Endothelial cell of umbilical vein (primary cell): Measurements from ENCODE around the gene SULT2A1. TPM values are rescaled to one million over a fixed set of nuclear protein-coding genes. Genes with fewer than 3 reads are reported as not detected.

Source experiments
- BruUV-seq: library from RNA; stranded (reverse); fragments of 400-500 nt; replicated peaks from 2 replicates; lab custom pipeline; 2021; lab: Mats Ljungman, UMichigan
- CTCF ChIA-PET: fragments of 300-600, 350-600 bp; sonication (Branson Sonifier 250); formaldehyde crosslinking; loops from one replicate; lab custom pipeline; 2021; ENCODE audit warnings: antibody characterized with exemption, inconsistent platforms; lab: Charles Lee
- POLR2A ChIA-PET: fragments of 300-600, 350-600 bp; sonication (Branson Sonifier 250); formaldehyde crosslinking; loops from one replicate; lab custom pipeline; 2021; ENCODE audit warnings: antibody characterized with exemption, inconsistent platforms; lab: Charles Lee
- DNase-seq: peaks from one replicate; pipeline ENCODE4 v3.0.0-alpha.2; 2011; ENCODE audit warnings: low read depth, low spot score
- FAIRE-seq: peaks from 2 replicates; lab custom pipeline; 2011; peaks lifted over from hg19 to GRCh38; lab: Jason Lieb, UNC
- H2AFZ ChIP-seq: 2 replicates; pipeline ENCODE4 v1.6.0; 2012; ENCODE audit warnings: low read depth, low read length, control low read depth, inconsistent platforms
- H3K27ac ChIP-seq: 2 replicates; pipeline ENCODE4 v1.5.1; 2011; ENCODE audit warnings: low read depth, mild to moderate bottlenecking, control low read depth, low read length, moderate library complexity; ENCODE audit not compliant: insufficient read depth
- H3K27me3 ChIP-seq, 2 experiments: 2 replicates each; pipeline versions ENCODE4 v1.6.0 to v1.6.1; 2011; ENCODE audit warnings: low read length in 2 of 2, mixed read lengths in 1 of 2; ENCODE audit not compliant: control insufficient read depth in 2 of 2, insufficient read depth in 2 of 2
- H3K36me3 ChIP-seq, 2 experiments: 2 replicates in 1 of 2; 3 replicates in 1 of 2; pipeline ENCODE4 v1.5.1; 2011; ENCODE audit warnings: low read length in 2 of 2, mild to moderate bottlenecking in 1 of 2, moderate library complexity in 1 of 2; ENCODE audit not compliant: control insufficient read depth in 2 of 2, insufficient read depth in 2 of 2; ENCODE audit errors: extremely low read depth in 1 of 2
- H3K4me1 ChIP-seq: 3 replicates; pipeline ENCODE4 v1.5.1; 2011; ENCODE audit warnings: mild to moderate bottlenecking, low read length; ENCODE audit not compliant: control insufficient read depth, insufficient read depth; ENCODE audit errors: extremely low read depth
- H3K4me2 ChIP-seq: 2 replicates; pipeline ENCODE4 v1.6.1; 2011; ENCODE audit warnings: low read length, control low read depth, mixed read lengths; ENCODE audit not compliant: insufficient read depth
- H3K4me3 ChIP-seq, 3 experiments: fragments of 200-600 bp in 1 of 3; sonication (generic), shearing (Covaris generic) in 1 of 3; replicated peaks in 1 of 3; 2 replicates each; pipeline ENCODE4 v1.5.1; 2011 to 2016; ENCODE audit warnings: control low read depth in 3 of 3, low read length in 3 of 3, mild to moderate bottlenecking in 2 of 3, inconsistent platforms in 1 of 3, low read depth in 1 of 3, moderate library complexity in 1 of 3; ENCODE audit not compliant: insufficient read depth in 1 of 3
- H3K79me2 ChIP-seq: 2 replicates; pipeline ENCODE4 v1.6.0; 2012; ENCODE audit warnings: low read length, inconsistent platforms; ENCODE audit not compliant: control insufficient read depth, insufficient read depth
- H3K9ac ChIP-seq: replicated peaks from 2 replicates; pipeline ENCODE3; 2011; ENCODE audit warnings: low read length, control low read depth; ENCODE audit not compliant: insufficient read depth; ENCODE audit errors: extremely low read depth
- H3K9me1 ChIP-seq: replicated peaks from 3 replicates; pipeline ENCODE4 v1.6.0; 2011; ENCODE audit warnings: mild to moderate bottlenecking, low read length; ENCODE audit not compliant: control insufficient read depth, insufficient read depth; ENCODE audit errors: extremely low read depth
- H3K9me3 ChIP-seq: replicated peaks from 2 replicates; pipeline ENCODE4 v1.5.1; 2012; ENCODE audit warnings: low read length, inconsistent platforms; ENCODE audit not compliant: control insufficient read depth, insufficient read depth
- H4K20me1 ChIP-seq: replicated peaks from 2 replicates; pipeline ENCODE3; 2011; ENCODE audit warnings: mild to moderate bottlenecking, low read length; ENCODE audit not compliant: control insufficient read depth, insufficient read depth; ENCODE audit errors: extremely low read depth
- EZH2 ChIP-seq: IDR thresholded peaks from 2 replicates; pipeline ENCODE4 v1.6.1; 2012; ENCODE audit warnings: borderline replicate concordance, low read depth, mild to moderate bottlenecking, moderate library complexity, low read length, inconsistent platforms; ENCODE audit not compliant: severe bottlenecking
- FOS ChIP-seq: IDR thresholded peaks from 2 replicates; pipeline ENCODE4 v1.6.1; 2011; ENCODE audit warnings: mild to moderate bottlenecking, low read length, moderate library complexity, borderline replicate concordance; ENCODE audit not compliant: insufficient read depth
- GATA2 ChIP-seq: IDR thresholded peaks from 2 replicates; pipeline ENCODE4 v1.7.0; 2011; ENCODE audit warnings: low read depth, mild to moderate bottlenecking, moderate library complexity, mixed read lengths, low read length; ENCODE audit not compliant: insufficient read length, insufficient read depth
- JUN ChIP-seq: IDR thresholded peaks from 2 replicates; pipeline ENCODE4 v1.6.1; 2011; ENCODE audit warnings: borderline replicate concordance, low read depth; ENCODE audit not compliant: insufficient read length, insufficient read depth
- MYC ChIP-seq: IDR thresholded peaks from one replicate; pipeline ENCODE4 v1.6.1; 2011; ENCODE audit warnings: mild to moderate bottlenecking, low read depth, low read length
- POLR2A ChIP-seq: IDR thresholded peaks from 2 replicates; pipeline ENCODE4 v1.6.1; 2012; ENCODE audit warnings: low read depth, mild to moderate bottlenecking, control low read depth, low read length
- POLR2AphosphoS5 ChIP-seq: IDR thresholded peaks from 2 replicates; pipeline ENCODE4 v1.6.1; 2012; ENCODE audit warnings: low read depth, mild to moderate bottlenecking, control low read depth, low read length, moderate library complexity; ENCODE audit not compliant: insufficient read depth
- dilution Hi-C: fragments of 300-500 bp; cut with MboI; formaldehyde crosslinking; loops from one replicate; pipeline ENCODE4 v1.15.0; 2019; ENCODE audit warnings: low sequenced_read_pairs; ENCODE audit not compliant: extremely low pct_ligation_motif_present
- intact Hi-C: fragments of 100-400 bp; cut with micrococcal nuclease; formaldehyde crosslinking; loops from one replicate; pipeline ENCODE4 v1.10.0; 2022
- polyA plus RNA-seq, 4 experiments: library from polyadenylated mRNA; depleted of rRNA in 3 of 4; stranded (reverse) in 3 of 4; unstranded in 1 of 4; fragments of >200 nt; gene quantifications; 2 replicates each; pipeline versions ENCODE4 v1.2.1 to v1.2.3, GENCODE V29; 2011 to 2012; ENCODE audit warnings: missing spikeins in 1 of 4
- total RNA-seq: library from RNA; stranded (reverse); gene quantifications from 2 replicates; pipeline ENCODE4 v1.2.3, GENCODE V29; 2021
- TF ChIP-seq, protein P1 (sequence below): IDR thresholded peaks from 2 replicates; pipeline ENCODE4 v1.6.1; 2011; ENCODE audit not compliant: insufficient read depth, insufficient read length
- TF ChIP-seq, protein P2 (sequence below), 2 donors: IDR thresholded peaks; 1 replicate in 1 of 2; 2 replicates in 1 of 2; pipeline ENCODE4 v1.5.1; 2011; ENCODE audit warnings: low read length in 2 of 2, mild to moderate bottlenecking in 2 of 2, moderate library complexity in 2 of 2, control low read depth in 1 of 2, inconsistent platforms in 1 of 2, low read depth in 1 of 2; ENCODE audit not compliant: insufficient read depth in 1 of 2; ENCODE audit errors: extremely low read depth in 1 of 2

SULT2A1 gene
- total and polyA plus RNA-seq, 2 donors (not counting 3 experiments of a cell fraction or from before 2014, with no cell fraction given), result not detected

DNA sequence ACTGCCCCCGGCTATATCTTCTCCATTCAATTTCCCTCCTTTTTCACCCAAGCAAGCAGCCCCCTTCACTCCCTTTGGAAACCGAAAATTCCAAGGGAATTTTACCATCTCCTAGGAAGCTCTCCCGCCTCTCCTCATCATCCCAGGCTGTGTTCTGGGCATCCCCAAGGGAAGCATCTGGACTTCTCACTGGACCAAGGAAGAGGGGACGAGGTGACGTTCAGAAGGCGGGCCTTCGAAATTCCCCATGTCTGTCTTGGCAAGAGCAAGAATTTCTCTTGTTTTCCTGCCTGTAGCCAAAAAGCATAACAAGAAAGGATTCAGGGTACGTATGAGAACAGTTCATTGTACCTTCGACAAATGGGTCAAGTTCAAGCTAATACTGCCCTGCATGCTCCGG, 20.9 kb downstream of the SULT2A1 start:
- CTCF ChIA-PET, result interaction anchor here (1.2 to 5.1 kb wide), 9 partner anchors 9 to 204 kb away, joined by 3 to 29 read pairs (median 5); partner anchors contain the start of gene EHD2
- no TSS peak for BruUV-seq
- H3K36me3 ChIP-seq, result no peaks in the 10 kb centered on the region
- H3K27ac ChIP-seq, result no peak overlapping the region
- FAIRE-seq, result no peak
- H3K4me1 ChIP-seq, result no peaks in the 10 kb centered on the region
- no peak overlapping the region for H2AFZ ChIP-seq
- TF ChIP-seq POLR2AphosphoS5 (no peak), GATA2 (no peak), POLR2A (no peak), FOS (no peak), JUN (no peak), MYC (no peak), EZH2 (no peak)
- TF ChIP-seq, protein P1, sequence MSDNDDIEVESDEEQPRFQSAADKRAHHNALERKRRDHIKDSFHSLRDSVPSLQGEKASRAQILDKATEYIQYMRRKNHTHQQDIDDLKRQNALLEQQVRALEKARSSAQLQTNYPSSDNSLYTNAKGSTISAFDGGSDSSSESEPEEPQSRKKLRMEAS, result no peak
- TF ChIP-seq, protein P2, sequence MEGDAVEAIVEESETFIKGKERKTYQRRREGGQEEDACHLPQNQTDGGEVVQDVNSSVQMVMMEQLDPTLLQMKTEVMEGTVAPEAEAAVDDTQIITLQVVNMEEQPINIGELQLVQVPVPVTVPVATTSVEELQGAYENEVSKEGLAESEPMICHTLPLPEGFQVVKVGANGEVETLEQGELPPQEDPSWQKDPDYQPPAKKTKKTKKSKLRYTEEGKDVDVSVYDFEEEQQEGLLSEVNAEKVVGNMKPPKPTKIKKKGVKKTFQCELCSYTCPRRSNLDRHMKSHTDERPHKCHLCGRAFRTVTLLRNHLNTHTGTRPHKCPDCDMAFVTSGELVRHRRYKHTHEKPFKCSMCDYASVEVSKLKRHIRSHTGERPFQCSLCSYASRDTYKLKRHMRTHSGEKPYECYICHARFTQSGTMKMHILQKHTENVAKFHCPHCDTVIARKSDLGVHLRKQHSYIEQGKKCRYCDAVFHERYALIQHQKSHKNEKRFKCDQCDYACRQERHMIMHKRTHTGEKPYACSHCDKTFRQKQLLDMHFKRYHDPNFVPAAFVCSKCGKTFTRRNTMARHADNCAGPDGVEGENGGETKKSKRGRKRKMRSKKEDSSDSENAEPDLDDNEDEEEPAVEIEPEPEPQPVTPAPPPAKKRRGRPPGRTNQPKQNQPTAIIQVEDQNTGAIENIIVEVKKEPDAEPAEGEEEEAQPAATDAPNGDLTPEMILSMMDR (IDR thresholded peaks at IDR 0.05; ENCODE audit: extremely low read depth in 1 of 2, insufficient read depth in 1 of 2, low read depth in 1 of 2, low read length in 2 of 2), result no peak
- H3K27me3 ChIP-seq, result no peaks in the 10 kb centered on the region
- no peaks in the 10 kb centered on the region for H3K9me1 ChIP-seq
- H4K20me1 ChIP-seq, result no peaks in the 10 kb centered on the region
- H3K79me2 ChIP-seq, result no peaks in the 10 kb centered on the region
- intact Hi-C loops (no loop called here), dilution Hi-C loops (no loop called here)
- H3K9me3 ChIP-seq, result no peaks in the 10 kb centered on the region
- no peak overlapping the region for H3K9ac ChIP-seq
- H3K4me3 ChIP-seq, result no peak overlapping the region
- no peak overlapping the region for H3K4me2 ChIP-seq
- no peak for DNase-seq
- POLR2A ChIA-PET, result no interaction called here
